NCI-H1417 treated with DMSO at 0.1 percent for 48 hours (cell line): Measurements from ENCODE around the gene RPS13.
"Not testable (repeated sequence)": the region's sequence is repeated elsewhere in the genome, so short reads cannot be mapped to it uniquely, and the experiment has no call there.

Experiments used
- DNase-seq: peaks from one replicate; lab custom pipeline; 2025; lab: John Stamatoyannopoulos, UW

Gene RPS13

GRCh38 chr11:17077520-17078401 is at the start of gene RPS13:
Gene RPS13, minus strand, starts transcription at chr11:17077667. Its CDS starts 26 bp downstream, at chr11:17077641.
- peak; percentile 90 for DNase-seq

- DNase-seq = no peak
Observed at GRCh38 chr11:17121981-17122380, 44.5 kb upstream of the RPS13 start.

- no peak for DNase-seq
Observed at GRCh38 chr11:17117262-17117661, 39.8 kb upstream of the RPS13 start.

GRCh38 chr11:17116117-17116516 is 38.6 kb upstream of the RPS13 start:
- DNase-seq = no peak

GRCh38 chr11:17107745-17108144 is 30.3 kb upstream of the RPS13 start:
- DNase-seq = not testable (repeated sequence)

GRCh38 chr11:17105404-17106040 is 28.1 kb upstream of the RPS13 start:
- DNase-seq = not testable (repeated sequence)

- no peak for DNase-seq
Observed at GRCh38 chr11:17102462-17102861, 25.0 kb upstream of the RPS13 start.

- no peak for DNase-seq
Observed at GRCh38 chr11:17098658-17099057, 21.2 kb upstream of the RPS13 start.

- no peak for DNase-seq
Observed at GRCh38 chr11:17098038-17098437, 20.6 kb upstream of the RPS13 start.

- not testable (repeated sequence) for DNase-seq
Observed at GRCh38 chr11:17085976-17086375, 8.5 kb upstream of the RPS13 start.

GRCh38 chr11:17077240-17077519 is 287 bp downstream of the RPS13 start:
- DNase-seq = no peak

- no peak for DNase-seq
Observed at GRCh38 chr11:17076517-17077239, 789 bp downstream of the RPS13 start.

- no peak for DNase-seq
Observed at GRCh38 chr11:17075506-17075905, 2.0 kb downstream of the RPS13 start.

GRCh38 chr11:17073370-17074027 is 4.0 kb downstream of the RPS13 start:
- no peak for DNase-seq

GRCh38 chr11:17067417-17067816 is 10.1 kb downstream of the RPS13 start:
- DNase-seq = no peak

GRCh38 chr11:17066691-17067090 is 10.8 kb downstream of the RPS13 start:
- DNase-seq = no peak

- no peak for DNase-seq
Observed at GRCh38 chr11:17063171-17064002, 14.1 kb downstream of the RPS13 start.

- not testable (repeated sequence) for DNase-seq
Observed at GRCh38 chr11:17051146-17051545, 26.3 kb downstream of the RPS13 start.

GRCh38 chr11:17048491-17048890 is 29.0 kb downstream of the RPS13 start:
- not testable (repeated sequence) for DNase-seq

- DNase-seq = no peak
Observed at GRCh38 chr11:17046690-17047089, 30.8 kb downstream of the RPS13 start.
